PC-3 (cell line): Measurements from ENCODE around the gene APBB2. TPM values are rescaled to one million over a fixed set of nuclear protein-coding genes. Genes with fewer than 3 reads are reported as not detected.
"Not testable (repeated sequence)": the region's sequence is repeated elsewhere in the genome, so short reads cannot be mapped to it uniquely, and the experiment has no call there.

Experiments
- ATAC-seq: fragments of 200-7000 bp; cut with Tn5 transposase; 2 replicates; pipeline ENCODE4 v1.9.1; 2020; ENCODE audit warnings: mild to moderate bottlenecking, moderate library complexity
- BruUV-seq: library from RNA; stranded (reverse); fragments of 400-500 nt; replicated peaks from 2 replicates; lab custom pipeline; 2021; lab: Mats Ljungman, UMichigan
- CTCF ChIA-PET: fragments of 300-600 bp; sonication (Branson Sonifier 250); formaldehyde crosslinking; loops from one replicate; lab custom pipeline; 2022; ENCODE audit warnings: antibody characterized with exemption; lab: Charles Lee
- POLR2A ChIA-PET: fragments of 300-600 bp; sonication (Branson Sonifier 250); formaldehyde crosslinking; loops from one replicate; lab custom pipeline; 2022; ENCODE audit warnings: antibody characterized with exemption; ENCODE audit not compliant: unreplicated experiment; lab: Charles Lee
- DNase-seq: peaks from one replicate; pipeline ENCODE4 v3.0.0-alpha.2; 2015
- H2AFZ ChIP-seq: fragments of 300-600 bp; sonication (generic); 2 replicates; pipeline ENCODE4 v1.6.0; 2016; ENCODE audit warnings: antibody characterized with exemption, low read length
- H3F3A ChIP-seq: fragments of 300-600 bp; sonication (generic); one replicate; pipeline ENCODE4 v1.6.0; 2017; ENCODE audit warnings: antibody characterized with exemption, low read length, control low read depth, mild to moderate bottlenecking; ENCODE audit not compliant: unreplicated experiment
- H3K27ac ChIP-seq: fragments of 300-600 bp; sonication (generic); 2 replicates; pipeline ENCODE4 v1.5.1; 2016; ENCODE audit warnings: mild to moderate bottlenecking, low read length
- H3K27me3 ChIP-seq: fragments of 300-600 bp; sonication (generic); 2 replicates; pipeline ENCODE4 v1.6.1; 2016; ENCODE audit warnings: low read length, mixed read lengths
- H3K36me3 ChIP-seq: fragments of 300-600 bp; sonication (generic); 2 replicates; pipeline ENCODE4 v1.6.1; 2016; ENCODE audit warnings: low read depth, mixed run types, low read length, mixed read lengths
- H3K4me1 ChIP-seq: fragments of 300-600 bp; sonication (generic); 2 replicates; pipeline ENCODE4 v1.5.1; 2016; ENCODE audit warnings: low read length; ENCODE audit not compliant: insufficient read depth
- H3K4me2 ChIP-seq: fragments of 300-600 bp; sonication (generic); 2 replicates; pipeline ENCODE4 v1.6.0; 2016; ENCODE audit warnings: low read length
- H3K4me3 ChIP-seq: fragments of 300-600 bp; sonication (generic); 2 replicates; pipeline ENCODE4 v1.5.1; 2016; ENCODE audit warnings: mild to moderate bottlenecking, low read length, mixed read lengths
- H3K79me2 ChIP-seq: fragments of 300-600 bp; sonication (generic); 2 replicates; pipeline ENCODE4 v1.6.1; 2017; ENCODE audit warnings: low read length, mixed read lengths
- H3K9ac ChIP-seq: fragments of 300-600 bp; sonication (generic); 2 replicates; pipeline ENCODE4 v1.6.0; 2016; ENCODE audit warnings: mild to moderate bottlenecking, low read length
- H3K9me2 ChIP-seq: fragments of 300-600 bp; sonication (generic); replicated peaks from 2 replicates; pipeline ENCODE4 v1.6.1; 2016; ENCODE audit warnings: mixed run types, low read length, mixed read lengths
- H3K9me3 ChIP-seq: fragments of 300-600 bp; sonication (generic); 2 replicates; pipeline ENCODE4 v1.6.1; 2016; ENCODE audit warnings: low read length, mixed read lengths
- H4K20me1 ChIP-seq: fragments of 300-600 bp; sonication (generic); 2 replicates; pipeline ENCODE4 v1.6.1; 2016; ENCODE audit warnings: low read length, mixed read lengths
- EZH2 ChIP-seq: fragments of 300-600 bp; sonication (generic); IDR thresholded peaks from one replicate; pipeline ENCODE4 v1.6.1; 2017; ENCODE audit warnings: antibody characterized with exemption, mild to moderate bottlenecking, low read length; ENCODE audit not compliant: unreplicated experiment
- EZH2phosphoT487 ChIP-seq: fragments of 300-600 bp; sonication (generic); IDR thresholded peaks from 2 replicates; pipeline ENCODE4 v1.6.1; 2018; ENCODE audit warnings: mild to moderate bottlenecking, antibody characterized with exemption, low read length, borderline replicate concordance
- intact Hi-C: fragments of 100-400 bp; cut with micrococcal nuclease; formaldehyde crosslinking; loops from 2 replicates; pipeline ENCODE4 v1.9.0; 2023
- total RNA-seq: library from RNA; depleted of rRNA; stranded (reverse); fragments of >200 nt; gene quantifications from 2 replicates; pipeline ENCODE4 v1.2.3, GENCODE V29; 2014
- TF ChIP-seq, protein P1 (sequence below): fragments of 300-600 bp; sonication (generic); conservative IDR thresholded peaks from 2 replicates; pipeline ENCODE4 v1.5.1; 2017; ENCODE audit warnings: antibody characterized with exemption, low read depth, mild to moderate bottlenecking, low read length

APBB2 gene
- total RNA-seq, 1 experiment from 2014 or later: 24.7 TPM

DNA sequence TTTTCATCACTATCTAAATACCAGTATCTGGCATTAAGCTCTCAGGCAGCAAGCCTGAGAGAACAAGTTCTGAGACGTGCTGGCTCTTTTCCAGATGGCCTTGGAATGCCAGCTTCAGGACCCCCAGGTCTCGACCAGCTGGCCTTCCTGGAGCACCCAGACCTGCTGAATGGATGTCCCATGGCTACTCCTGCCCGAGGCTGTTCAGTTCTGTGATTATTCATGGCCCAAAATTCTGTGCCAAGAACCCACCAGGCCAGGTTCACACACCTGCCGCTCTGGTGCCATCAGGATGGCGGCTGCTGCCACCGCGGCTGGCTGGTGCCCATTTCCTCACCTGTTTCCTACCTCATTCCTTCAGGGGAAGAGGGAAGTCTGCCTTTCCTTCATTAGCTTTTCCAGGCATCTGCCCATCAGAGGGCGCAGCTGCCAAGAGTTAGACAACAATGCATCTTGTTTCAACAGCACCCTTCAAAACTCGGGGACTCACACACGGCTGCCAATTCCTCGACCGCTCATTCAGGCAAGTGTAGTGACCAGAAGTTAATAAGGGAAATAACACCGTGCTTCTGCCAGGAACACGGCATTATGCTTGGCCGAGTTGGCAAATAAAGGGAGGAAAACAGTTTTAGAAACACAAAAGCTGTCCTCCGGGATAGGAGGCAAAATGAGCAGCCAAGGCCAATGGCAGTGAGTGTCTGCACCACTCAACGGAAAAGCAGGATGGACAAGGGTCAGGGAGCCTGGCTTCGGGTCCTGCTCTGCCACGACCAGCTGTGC lies 290.8 kb downstream of the APBB2 start:
- Histone ChIP-seq H3F3A (no peaks in the 10 kb centered on the region), H3K79me2 (no peaks in the 10 kb centered on the region), H4K20me1 (no peaks in the 10 kb centered on the region), H3K9me3 (no peaks in the 10 kb centered on the region), H3K9ac (no peak overlapping the region), H3K4me3 (no peak overlapping the region), H3K27me3 (no peaks in the 10 kb centered on the region), H3K36me3 (no peaks in the 10 kb centered on the region), H3K4me1 (peaks cover 5% of the 10 kb centered on the region), H3K4me2 (no peak overlapping the region), H2AFZ (no peak overlapping the region), H3K27ac (no peak overlapping the region), H3K9me2 (no peaks in the 10 kb centered on the region)
- CTCF ChIA-PET: no interaction called here
- no peak for DNase-seq
- TF ChIP-seq, protein P1, sequence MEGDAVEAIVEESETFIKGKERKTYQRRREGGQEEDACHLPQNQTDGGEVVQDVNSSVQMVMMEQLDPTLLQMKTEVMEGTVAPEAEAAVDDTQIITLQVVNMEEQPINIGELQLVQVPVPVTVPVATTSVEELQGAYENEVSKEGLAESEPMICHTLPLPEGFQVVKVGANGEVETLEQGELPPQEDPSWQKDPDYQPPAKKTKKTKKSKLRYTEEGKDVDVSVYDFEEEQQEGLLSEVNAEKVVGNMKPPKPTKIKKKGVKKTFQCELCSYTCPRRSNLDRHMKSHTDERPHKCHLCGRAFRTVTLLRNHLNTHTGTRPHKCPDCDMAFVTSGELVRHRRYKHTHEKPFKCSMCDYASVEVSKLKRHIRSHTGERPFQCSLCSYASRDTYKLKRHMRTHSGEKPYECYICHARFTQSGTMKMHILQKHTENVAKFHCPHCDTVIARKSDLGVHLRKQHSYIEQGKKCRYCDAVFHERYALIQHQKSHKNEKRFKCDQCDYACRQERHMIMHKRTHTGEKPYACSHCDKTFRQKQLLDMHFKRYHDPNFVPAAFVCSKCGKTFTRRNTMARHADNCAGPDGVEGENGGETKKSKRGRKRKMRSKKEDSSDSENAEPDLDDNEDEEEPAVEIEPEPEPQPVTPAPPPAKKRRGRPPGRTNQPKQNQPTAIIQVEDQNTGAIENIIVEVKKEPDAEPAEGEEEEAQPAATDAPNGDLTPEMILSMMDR: no peak
- TF ChIP-seq EZH2 (no peak), EZH2phosphoT487 (no peak)
- intact Hi-C loops: loop anchor here (2.0 kb wide), 1 partner anchor 15 kb away; no protein-coding TSS in a partner anchor
- ATAC-seq: no peak
- POLR2A ChIA-PET: no interaction called here
- BruUV-seq: no TSS peak

DNA sequence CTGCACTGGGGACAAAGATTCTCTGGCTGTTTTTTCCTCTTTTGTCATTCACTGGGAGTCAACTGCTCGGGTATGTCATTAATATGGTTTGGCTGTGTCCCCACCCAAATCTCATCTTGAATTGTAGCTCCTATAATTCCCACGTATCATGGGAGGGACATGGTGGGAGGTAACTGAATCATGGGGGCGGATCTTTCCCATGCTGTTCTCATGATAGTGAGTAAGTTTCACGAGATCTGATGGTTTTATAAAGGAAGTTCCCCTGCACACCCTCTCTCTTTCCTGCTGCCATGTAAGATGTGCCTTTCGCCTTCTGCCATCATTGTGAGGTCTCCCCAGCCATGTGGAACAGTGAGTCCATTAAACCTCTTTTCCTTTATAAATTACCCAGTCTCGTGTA lies 294.4 kb downstream of the APBB2 start:
- ATAC-seq, POLR2A ChIA-PET, H3K9me3 ChIP-seq, H3K9ac ChIP-seq, H3K79me2 ChIP-seq, H3F3A ChIP-seq, intact Hi-C loops, DNase-seq, H3K4me3 ChIP-seq, H3K4me2 ChIP-seq, H4K20me1 ChIP-seq, H3K36me3 ChIP-seq, H2AFZ ChIP-seq, H3K27me3 ChIP-seq, BruUV-seq, H3K9me2 ChIP-seq, H3K27ac ChIP-seq: not testable (repeated sequence)
- CTCF ChIA-PET: interaction anchor here (0.6 kb wide), 1 partner anchor 9 kb away, joined by 3 read pairs; no protein-coding TSS in a partner anchor
- peaks cover 11% of the 10 kb centered on the region for H3K4me1 ChIP-seq

DNA sequence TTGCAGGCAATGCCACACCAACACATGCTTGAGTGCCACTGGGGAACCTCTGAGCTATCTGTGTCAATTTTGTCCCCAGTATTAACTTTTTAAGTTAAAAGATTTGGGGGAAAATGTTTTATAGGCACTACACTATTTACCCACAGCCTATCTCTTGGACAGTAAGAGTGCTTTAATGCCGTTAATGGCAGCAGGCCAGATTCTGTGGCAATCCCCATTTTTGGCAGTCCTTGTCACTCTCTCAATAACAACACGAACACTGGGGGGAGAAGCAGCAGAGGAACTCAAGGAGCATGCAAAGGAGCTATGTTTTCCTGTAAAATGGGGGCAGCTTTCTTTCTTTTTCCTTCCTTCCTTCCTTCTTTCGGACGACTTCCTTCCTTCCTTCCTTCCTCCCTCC lies 296.0 kb downstream of the APBB2 start:
- intact Hi-C loops: no loop called here
- ATAC-seq: peak; percentile 74
- no peaks in the 10 kb centered on the region for H3K9me3 ChIP-seq
- H3K9ac ChIP-seq: no peak overlapping the region
- ChIA-PET CTCF (interaction anchor here (0.7 kb wide), 1 partner anchor 973 kb away, joined by 3 read pairs; no protein-coding TSS in a partner anchor), POLR2A (no interaction called here)
- no peak overlapping the region for H3K4me3 ChIP-seq
- H3K4me1 ChIP-seq: peaks cover 11% of the 10 kb centered on the region
- no TSS peak for BruUV-seq
- no peak overlapping the region for H3K4me2 ChIP-seq
- H3F3A ChIP-seq: no peaks in the 10 kb centered on the region
- H3K27ac ChIP-seq: no peak overlapping the region
- H3K9me2 ChIP-seq: no peaks in the 10 kb centered on the region
- H3K36me3 ChIP-seq: no peaks in the 10 kb centered on the region
- no peaks in the 10 kb centered on the region for H3K79me2 ChIP-seq
- no peaks in the 10 kb centered on the region for H3K27me3 ChIP-seq
- DNase-seq: peak; percentile 65
- TF ChIP-seq EZH2phosphoT487 (no peak), EZH2 (no peak)
- TF ChIP-seq, protein P1: no peak
- no peak overlapping the region for H2AFZ ChIP-seq
- no peaks in the 10 kb centered on the region for H4K20me1 ChIP-seq
